ENCODE data around the gene ZBTB45.

The ZBTB45 gene

GRCh38 chr19:58519355-58520256 lies at the start of gene ZBTB45:
Gene ZBTB45 (minus strand): TSS chr19:58519810. CDS start chr19:58517673, 2,137 bp downstream.
- peak within 1 kb of the TSS; percentile 89 for H3K4me3 ChIP-seq (ENCODE audit: low read depth, low read length)
- H3K36me3 ChIP-seq (ENCODE audit: control insufficient read depth, insufficient read depth, low read length), result peaks cover 16% of the 10 kb centered on the region
- no peaks in the 10 kb centered on the region for H3K27me3 ChIP-seq (ENCODE audit: control insufficient read depth, insufficient read depth, low read length)
- H3K4me1 ChIP-seq (ENCODE audit: control insufficient read depth, insufficient read depth, low read length), result peaks cover 33% of the 10 kb centered on the region
- H3K9ac ChIP-seq (ENCODE audit: low read length), result peak within 1 kb of the TSS; percentile 93
- no peaks in the 10 kb centered on the region for H3K9me3 ChIP-seq (ENCODE audit: control insufficient read depth, insufficient read depth, low read depth, low read length)
- H3K27ac ChIP-seq (ENCODE audit: low read depth, low read length), result peak within 1 kb of the TSS; percentile 94

- Histone ChIP-seq H3K9ac (ENCODE audit: low read length) (no peak overlapping the region), H3K4me1 (ENCODE audit: control insufficient read depth, insufficient read depth, low read length) (peaks cover 3% of the 10 kb centered on the region; the same call in 1 of the 2 replicates), H3K27ac (ENCODE audit: low read depth, low read length) (no peak overlapping the region), H3K36me3 (ENCODE audit: control insufficient read depth, insufficient read depth, low read length) (peaks cover 16% of the 10 kb centered on the region), H3K4me3 (ENCODE audit: low read depth, low read length) (no peak overlapping the region), H3K27me3 (ENCODE audit: control insufficient read depth, insufficient read depth, low read length) (peaks cover 10% of the 10 kb centered on the region), H3K9me3 (ENCODE audit: control insufficient read depth, insufficient read depth, low read depth, low read length) (no peaks in the 10 kb centered on the region)
Observed at GRCh38 chr19:58568453-58569130, 49.0 kb upstream of the ZBTB45 start.

- Histone ChIP-seq H3K27ac (ENCODE audit: low read depth, low read length) (no peak overlapping the region), H3K9me3 (ENCODE audit: control insufficient read depth, insufficient read depth, low read depth, low read length) (no peaks in the 10 kb centered on the region), H3K9ac (ENCODE audit: low read length) (no peak overlapping the region), H3K36me3 (ENCODE audit: control insufficient read depth, insufficient read depth, low read length) (peaks cover 16% of the 10 kb centered on the region), H3K27me3 (ENCODE audit: control insufficient read depth, insufficient read depth, low read length) (peaks cover 26% of the 10 kb centered on the region), H3K4me3 (ENCODE audit: low read depth, low read length) (no peak overlapping the region), H3K4me1 (ENCODE audit: control insufficient read depth, insufficient read depth, low read length) (peaks cover 9% of the 10 kb centered on the region)
Observed at GRCh38 chr19:58566989-58567388, 47.4 kb upstream of the ZBTB45 start.

- H3K9ac ChIP-seq (ENCODE audit: low read length), result no peak overlapping the region
- H3K36me3 ChIP-seq (ENCODE audit: control insufficient read depth, insufficient read depth, low read length), result peaks cover 4% of the 10 kb centered on the region
- H3K9me3 ChIP-seq (ENCODE audit: control insufficient read depth, insufficient read depth, low read depth, low read length), result no peaks in the 10 kb centered on the region
- peaks cover 15% of the 10 kb centered on the region for H3K4me1 ChIP-seq (ENCODE audit: control insufficient read depth, insufficient read depth, low read length)
- H3K4me3 ChIP-seq (ENCODE audit: low read depth, low read length), result no peak overlapping the region
- H3K27me3 ChIP-seq (ENCODE audit: control insufficient read depth, insufficient read depth, low read length), result peaks cover 40% of the 10 kb centered on the region
- H3K27ac ChIP-seq (ENCODE audit: low read depth, low read length), result no peak overlapping the region
Observed at GRCh38 chr19:58563823-58564222, 44.2 kb upstream of the ZBTB45 start.

- Histone ChIP-seq H3K36me3 (ENCODE audit: control insufficient read depth, insufficient read depth, low read length) (peaks cover 4% of the 10 kb centered on the region), H3K9ac (ENCODE audit: low read length) (peak overlapping the region; percentile 66), H3K27me3 (ENCODE audit: control insufficient read depth, insufficient read depth, low read length) (peaks cover 40% of the 10 kb centered on the region), H3K4me1 (ENCODE audit: control insufficient read depth, insufficient read depth, low read length) (peaks cover 15% of the 10 kb centered on the region), H3K9me3 (ENCODE audit: control insufficient read depth, insufficient read depth, low read depth, low read length) (no peaks in the 10 kb centered on the region), H3K4me3 (ENCODE audit: low read depth, low read length) (peak overlapping the region; percentile 54), H3K27ac (ENCODE audit: low read depth, low read length) (no peak overlapping the region)
Observed at GRCh38 chr19:58563034-58563573, 43.5 kb upstream of the ZBTB45 start.

GRCh38 chr19:58562122-58563033 lies 42.8 kb upstream of the ZBTB45 start:
- peaks cover 15% of the 10 kb centered on the region for H3K4me1 ChIP-seq (ENCODE audit: control insufficient read depth, insufficient read depth, low read length)
- peaks cover 40% of the 10 kb centered on the region for H3K27me3 ChIP-seq (ENCODE audit: control insufficient read depth, insufficient read depth, low read length)
- peaks cover 4% of the 10 kb centered on the region for H3K36me3 ChIP-seq (ENCODE audit: control insufficient read depth, insufficient read depth, low read length)
- peak overlapping the region; percentile 54 for H3K4me3 ChIP-seq (ENCODE audit: low read depth, low read length)
- no peak overlapping the region for H3K27ac ChIP-seq (ENCODE audit: low read depth, low read length)
- no peaks in the 10 kb centered on the region for H3K9me3 ChIP-seq (ENCODE audit: control insufficient read depth, insufficient read depth, low read depth, low read length)
- H3K9ac ChIP-seq (ENCODE audit: low read length), result peak overlapping the region; percentile 66

- Histone ChIP-seq H3K4me1 (ENCODE audit: control insufficient read depth, insufficient read depth, low read length) (peaks cover 20% of the 10 kb centered on the region), H3K27ac (ENCODE audit: low read depth, low read length) (no peak overlapping the region), H3K9ac (ENCODE audit: low read length) (peak overlapping the region; percentile 66), H3K27me3 (ENCODE audit: control insufficient read depth, insufficient read depth, low read length) (peaks cover 40% of the 10 kb centered on the region), H3K4me3 (ENCODE audit: low read depth, low read length) (peak overlapping the region; percentile 54), H3K9me3 (ENCODE audit: control insufficient read depth, insufficient read depth, low read depth, low read length) (no peaks in the 10 kb centered on the region), H3K36me3 (ENCODE audit: control insufficient read depth, insufficient read depth, low read length) (peaks cover 6% of the 10 kb centered on the region)
Observed at GRCh38 chr19:58561373-58562121, 41.9 kb upstream of the ZBTB45 start.

- no peaks in the 10 kb centered on the region for H3K9me3 ChIP-seq (ENCODE audit: control insufficient read depth, insufficient read depth, low read depth, low read length)
- peaks cover 12% of the 10 kb centered on the region for H3K36me3 ChIP-seq (ENCODE audit: control insufficient read depth, insufficient read depth, low read length)
- no peak overlapping the region for H3K9ac ChIP-seq (ENCODE audit: low read length)
- H3K27ac ChIP-seq (ENCODE audit: low read depth, low read length), result no peak overlapping the region
- H3K4me1 ChIP-seq (ENCODE audit: control insufficient read depth, insufficient read depth, low read length), result peaks cover 23% of the 10 kb centered on the region
- H3K27me3 ChIP-seq (ENCODE audit: control insufficient read depth, insufficient read depth, low read length), result peaks cover 40% of the 10 kb centered on the region
- H3K4me3 ChIP-seq (ENCODE audit: low read depth, low read length), result no peak overlapping the region
Observed at GRCh38 chr19:58560921-58561320, 41.3 kb upstream of the ZBTB45 start.

- Histone ChIP-seq H3K27me3 (ENCODE audit: control insufficient read depth, insufficient read depth, low read length) (peaks cover 40% of the 10 kb centered on the region), H3K9me3 (ENCODE audit: control insufficient read depth, insufficient read depth, low read depth, low read length) (no peaks in the 10 kb centered on the region), H3K27ac (ENCODE audit: low read depth, low read length) (no peak overlapping the region; the same call in 1 of the 2 replicates), H3K4me3 (ENCODE audit: low read depth, low read length) (peak overlapping the region; percentile 81), H3K9ac (ENCODE audit: low read length) (peak overlapping the region; percentile 82), H3K36me3 (ENCODE audit: control insufficient read depth, insufficient read depth, low read length) (peaks cover 13% of the 10 kb centered on the region), H3K4me1 (ENCODE audit: control insufficient read depth, insufficient read depth, low read length) (peaks cover 26% of the 10 kb centered on the region)
Observed at GRCh38 chr19:58560007-58560887, 40.6 kb upstream of the ZBTB45 start.

Measured in HUES6 (cell line).